Erythroblast (primary cell): ENCODE data around the gene TNFRSF14.

Experiments
- GATA1 ChIP-seq: IDR thresholded peaks from 2 replicates; pipeline ENCODE4 v1.6.1; 2011; ENCODE audit warnings: low read depth, mild to moderate bottlenecking, control low read depth, low read length, moderate library complexity
- POLR2A ChIP-seq: IDR thresholded peaks from 2 replicates; pipeline ENCODE4 v1.6.1; 2011; ENCODE audit warnings: mild to moderate bottlenecking, low read length

DNA sequence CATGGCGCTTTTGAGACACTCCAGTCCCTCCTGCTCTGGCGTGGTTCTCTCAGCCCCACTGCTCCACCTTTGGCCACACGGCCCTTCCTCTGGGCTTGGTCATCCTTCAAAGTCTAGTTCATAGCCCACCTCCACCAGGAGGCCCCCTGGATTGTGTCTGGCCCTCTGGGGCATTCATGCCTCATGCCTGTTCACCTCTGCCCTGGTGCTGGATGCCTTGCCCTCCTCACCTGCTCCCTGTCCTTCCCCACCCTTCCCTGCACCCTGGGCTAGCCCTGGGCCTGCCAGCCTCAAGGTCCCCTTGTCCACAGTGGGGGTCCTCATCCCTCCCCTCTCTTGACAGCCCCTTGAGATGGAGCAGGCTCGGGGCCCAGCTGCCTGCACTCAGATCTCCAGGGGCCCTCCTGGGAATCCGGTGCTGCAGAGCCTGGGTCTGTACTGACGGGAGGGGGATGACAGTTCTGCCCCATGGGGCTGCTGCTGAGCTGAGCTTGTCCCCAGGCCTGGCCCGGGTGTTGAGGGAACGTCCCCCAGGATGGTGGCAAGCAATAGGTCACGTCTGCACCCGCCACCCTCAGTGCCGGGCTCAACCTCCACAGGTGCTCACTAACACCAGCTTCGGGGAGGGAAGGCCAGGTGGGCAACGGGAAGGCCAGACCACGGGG, 48.8 kb downstream of the TNFRSF14 start:
- TF ChIP-seq POLR2A (no peak), GATA1 (no peak)
